Spinal cord (tissue), 10 donors: ENCODE data around the gene C12orf76. TPM values are rescaled to one million over a fixed set of nuclear protein-coding genes. Genes with fewer than 3 reads are reported as not detected.

ENCODE experiments used
- DNase-seq, 6 donors: peaks; one replicate each; pipeline versions ENCODE4 v3.0.0 to v3.0.0-alpha.2; 2013 to 2015; ENCODE audit warnings: low spot score in 6 of 6, low read depth in 4 of 6
- H3K27ac ChIP-seq: one replicate; pipeline ENCODE4 v1.5.1; 2013; ENCODE audit warnings: low read depth, low read length, control low read depth
- H3K27me3 ChIP-seq: one replicate; pipeline ENCODE4 v1.6.1; 2013; ENCODE audit warnings: low read length; ENCODE audit not compliant: control insufficient read depth, insufficient read depth
- H3K36me3 ChIP-seq: one replicate; pipeline ENCODE4 v1.6.1; 2013; ENCODE audit warnings: low read length; ENCODE audit not compliant: control insufficient read depth, insufficient read depth
- H3K4me1 ChIP-seq: one replicate; pipeline ENCODE4 v1.6.1; 2013; ENCODE audit warnings: low read length; ENCODE audit not compliant: control insufficient read depth, insufficient read depth
- H3K4me3 ChIP-seq: one replicate; pipeline ENCODE4 v1.5.1; 2013; ENCODE audit warnings: low read depth, low read length, control low read depth
- H3K9me3 ChIP-seq: one replicate; pipeline ENCODE4 v1.6.1; 2013; ENCODE audit warnings: low read length; ENCODE audit not compliant: control insufficient read depth, insufficient read depth
- WGBS: methylation state at CpG from one replicate; pipeline ENCODE4 v1.1.5; 2013; ENCODE audit warnings: missing lambda C conversion rate; ENCODE audit not compliant: insufficient coverage; 5-methylcytosine and 5-hydroxymethylcytosine counted together
- polyA plus RNA-seq, 2 donors: library from polyadenylated mRNA; unstranded; fragments of 120-200 nt; gene quantifications; one replicate each; pipeline ENCODE4 v1.2.1, GENCODE V29; 2013; ENCODE audit not compliant: insufficient read length in 2 of 2
- total RNA-seq, 2 donors: library from RNA; depleted of rRNA in 1 of 2; stranded (reverse); fragments of 120-200 nt in 1 of 2; fragments of >200 nt in 1 of 2; gene quantifications; one replicate each; pipeline versions ENCODE4 v1.2.3 to v1.2.4, GENCODE V29; 2013 to 2014
- donor health status: healthy.

Gene C12orf76
- total and polyA plus RNA-seq, 4 donors = 45.2 to 94.4 (median 86.9) TPM

- DNase-seq = no peak
- Histone ChIP-seq H3K4me3 (no peak overlapping the region), H3K9me3 (no peaks in the 10 kb centered on the region), H3K36me3 (peaks cover 31% of the 10 kb centered on the region), H3K4me1 (peaks cover 8% of the 10 kb centered on the region), H3K27ac (no peak overlapping the region), H3K27me3 (no peaks in the 10 kb centered on the region)
- 100% methylated on average over 2 of the region's 2 CpGs for WGBS
Observed at GRCh38 chr12:110029290-110029815, 19.0 kb downstream of the C12orf76 start.

GRCh38 chr12:110028323-110028722, 20.0 kb downstream of the C12orf76 start:
- 70% methylated on average over 2 of the region's 6 CpGs for WGBS
- Histone ChIP-seq H3K9me3 (no peaks in the 10 kb centered on the region), H3K27me3 (no peaks in the 10 kb centered on the region), H3K4me3 (no peak overlapping the region), H3K27ac (no peak overlapping the region), H3K4me1 (peaks cover 8% of the 10 kb centered on the region), H3K36me3 (peaks cover 31% of the 10 kb centered on the region)
- no peak for DNase-seq

GRCh38 chr12:110024051-110024450, 24.3 kb downstream of the C12orf76 start:
- H3K4me1 ChIP-seq = peaks cover 11% of the 10 kb centered on the region
- H3K4me3 ChIP-seq = no peak overlapping the region
- no CpG with 5 or more reads among the region's 2 CpGs for WGBS
- H3K9me3 ChIP-seq = no peaks in the 10 kb centered on the region
- H3K27me3 ChIP-seq = no peaks in the 10 kb centered on the region
- H3K27ac ChIP-seq = peak overlapping the region; percentile 81
- DNase-seq = peak in 1 of 6 donors; percentile 70
- peaks cover 30% of the 10 kb centered on the region for H3K36me3 ChIP-seq

GRCh38 chr12:110023059-110023980, 25.0 kb downstream of the C12orf76 start:
- Histone ChIP-seq H3K27me3 (no peaks in the 10 kb centered on the region), H3K27ac (no peak overlapping the region), H3K9me3 (no peaks in the 10 kb centered on the region), H3K36me3 (peaks cover 31% of the 10 kb centered on the region), H3K4me3 (no peak overlapping the region), H3K4me1 (peaks cover 11% of the 10 kb centered on the region)
- 37% methylated on average over 3 of the region's 5 CpGs for WGBS
- DNase-seq = peak in 2 of 6 donors; percentile 28 to 30

- H3K27me3 ChIP-seq = no peaks in the 10 kb centered on the region
- H3K9me3 ChIP-seq = no peaks in the 10 kb centered on the region
- H3K4me1 ChIP-seq = peaks cover 11% of the 10 kb centered on the region
- peaks cover 32% of the 10 kb centered on the region for H3K36me3 ChIP-seq
- WGBS = 83% methylated on average over 4 of the region's 4 CpGs
- no peak for DNase-seq
- no peak overlapping the region for H3K27ac ChIP-seq
- H3K4me3 ChIP-seq = no peak overlapping the region
Observed at GRCh38 chr12:110020956-110021355, 27.4 kb downstream of the C12orf76 start.

GRCh38 chr12:110015132-110015531, 33.2 kb downstream of the C12orf76 start:
- H3K4me3 ChIP-seq = no peak overlapping the region
- peaks cover 37% of the 10 kb centered on the region for H3K36me3 ChIP-seq
- no peaks in the 10 kb centered on the region for H3K4me1 ChIP-seq
- WGBS = 100% methylated on average over 1 of the region's 2 CpGs
- H3K27ac ChIP-seq = no peak overlapping the region
- no peaks in the 10 kb centered on the region for H3K27me3 ChIP-seq
- DNase-seq = no peak
- no peaks in the 10 kb centered on the region for H3K9me3 ChIP-seq

GRCh38 chr12:110012659-110013058, 35.7 kb downstream of the C12orf76 start:
- DNase-seq = no peak
- H3K27ac ChIP-seq = no peak overlapping the region
- H3K9me3 ChIP-seq = no peaks in the 10 kb centered on the region
- 86% methylated on average over 3 of the region's 4 CpGs for WGBS
- no peak overlapping the region for H3K4me3 ChIP-seq
- peaks cover 28% of the 10 kb centered on the region for H3K36me3 ChIP-seq
- H3K4me1 ChIP-seq = no peaks in the 10 kb centered on the region
- no peaks in the 10 kb centered on the region for H3K27me3 ChIP-seq

- no peak overlapping the region for H3K27ac ChIP-seq
- no peak overlapping the region for H3K4me3 ChIP-seq
- no peak for DNase-seq
- H3K27me3 ChIP-seq = no peaks in the 10 kb centered on the region
- H3K9me3 ChIP-seq = no peaks in the 10 kb centered on the region
- peaks cover 27% of the 10 kb centered on the region for H3K36me3 ChIP-seq
- WGBS = no CpG with 5 or more reads among the region's 6 CpGs
- H3K4me1 ChIP-seq = no peaks in the 10 kb centered on the region
Observed at GRCh38 chr12:110012137-110012536, 36.2 kb downstream of the C12orf76 start.

GRCh38 chr12:110010853-110011723, 37.2 kb downstream of the C12orf76 start:
- WGBS = 92% methylated on average over 11 of the region's 13 CpGs
- H3K9me3 ChIP-seq = no peaks in the 10 kb centered on the region
- no peak overlapping the region for H3K27ac ChIP-seq
- no peak overlapping the region for H3K4me3 ChIP-seq
- no peaks in the 10 kb centered on the region for H3K27me3 ChIP-seq
- H3K36me3 ChIP-seq = peaks cover 23% of the 10 kb centered on the region
- no peak for DNase-seq
- H3K4me1 ChIP-seq = no peaks in the 10 kb centered on the region
